Upper lobe of left lung (tissue), 6 donors: ENCODE results near the gene BOLA3. TPM values are rescaled to one million over a fixed set of nuclear protein-coding genes. Genes with fewer than 3 reads are reported as not detected.

Source experiments
- ATAC-seq, 2 donors: fragments of 200-7000 bp; cut with Tn5 transposase; one replicate each; pipeline ENCODE4 v1.9.1; 2022; ENCODE audit warnings: mild to moderate bottlenecking in 2 of 2, moderate library complexity in 2 of 2; ENCODE audit not compliant: low FRiP score in 2 of 2
- DNase-seq, 2 donors: peaks; one replicate each; pipeline ENCODE4 v3.0.0-alpha.2; 2019 to 2020
- H3K27ac ChIP-seq, 4 donors: fragments of 200-600 bp; sonication (generic); one replicate each; pipeline ENCODE4 v1.5.1; 2016 to 2019
- H3K27me3 ChIP-seq, 4 donors: fragments of 200-600 bp; sonication (generic); one replicate each; pipeline ENCODE4 v1.5.1; 2017 to 2019
- H3K36me3 ChIP-seq, 4 donors: fragments of 200-600 bp; sonication (generic); one replicate each; pipeline ENCODE4 v1.5.1; 2016 to 2019
- H3K4me1 ChIP-seq, 4 donors: fragments of 200-600 bp; sonication (generic); one replicate each; pipeline ENCODE4 v1.5.1; 2018 to 2019
- H3K4me3 ChIP-seq, 4 donors: fragments of 200-600 bp; sonication (generic); one replicate each; pipeline ENCODE4 v1.5.1; 2017 to 2019; ENCODE audit warnings: mild to moderate bottlenecking in 2 of 4, moderate library complexity in 1 of 4
- H3K9me3 ChIP-seq, 4 donors: fragments of 200-600 bp; sonication (generic); one replicate each; pipeline ENCODE4 v1.5.1; 2018 to 2019
- EP300 ChIP-seq, 4 donors: sonication (generic); formaldehyde crosslinking; IDR thresholded peaks; one replicate each; pipeline ENCODE4 v1.5.1; 2017; ENCODE audit warnings: antibody characterized with exemption in 4 of 4, control low read depth in 2 of 4
- POLR2A ChIP-seq, 4 donors: fragments of 450-650 bp; IDR thresholded peaks; one replicate each; pipeline ENCODE4 v1.5.1; 2016 to 2017; ENCODE audit warnings: antibody characterized with exemption in 4 of 4, mild to moderate bottlenecking in 2 of 4
- POLR2AphosphoS5 ChIP-seq, 2 donors: sonication (generic); formaldehyde crosslinking; IDR thresholded peaks; one replicate each; pipeline ENCODE4 v1.5.1; 2017; ENCODE audit warnings: antibody characterized with exemption in 2 of 2
- WGBS, 2 donors: methylation state at CpG; one replicate each; pipeline ENCODE4 v1.1.5; 2017 to 2018; 5-methylcytosine and 5-hydroxymethylcytosine counted together
- total RNA-seq, 6 donors: library from RNA; depleted of rRNA in 4 of 6; stranded (reverse); fragments of >200 nt in 4 of 6; gene quantifications; one replicate each; pipeline versions ENCODE4 v1.1.0 to v1.2.1, GENCODE V29; 2016 to 2021
- TF ChIP-seq, protein P1 (sequence below), 6 experiments: fragments of 450-650 bp in 4 of 6; fragments of 200-600 bp in 2 of 6; sonication (generic) in 2 of 6; IDR thresholded peaks; one replicate each; pipeline ENCODE4 v1.5.1; 2016 to 2019; ENCODE audit warnings: antibody characterized with exemption in 6 of 6
- donor health status: DM: no; HTN: no; CAD: no; lungs with moderate emphysema.
- donor health status: DM: no; HTN: yes; CAD: no; lungs with severe emphysema.

The BOLA3 gene, protein sequence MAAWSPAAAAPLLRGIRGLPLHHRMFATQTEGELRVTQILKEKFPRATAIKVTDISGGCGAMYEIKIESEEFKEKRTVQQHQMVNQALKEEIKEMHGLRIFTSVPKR
- 10 to 100 TPM; 19.2 to 37.7 (median 24.3) TPM for total RNA-seq

DNA sequence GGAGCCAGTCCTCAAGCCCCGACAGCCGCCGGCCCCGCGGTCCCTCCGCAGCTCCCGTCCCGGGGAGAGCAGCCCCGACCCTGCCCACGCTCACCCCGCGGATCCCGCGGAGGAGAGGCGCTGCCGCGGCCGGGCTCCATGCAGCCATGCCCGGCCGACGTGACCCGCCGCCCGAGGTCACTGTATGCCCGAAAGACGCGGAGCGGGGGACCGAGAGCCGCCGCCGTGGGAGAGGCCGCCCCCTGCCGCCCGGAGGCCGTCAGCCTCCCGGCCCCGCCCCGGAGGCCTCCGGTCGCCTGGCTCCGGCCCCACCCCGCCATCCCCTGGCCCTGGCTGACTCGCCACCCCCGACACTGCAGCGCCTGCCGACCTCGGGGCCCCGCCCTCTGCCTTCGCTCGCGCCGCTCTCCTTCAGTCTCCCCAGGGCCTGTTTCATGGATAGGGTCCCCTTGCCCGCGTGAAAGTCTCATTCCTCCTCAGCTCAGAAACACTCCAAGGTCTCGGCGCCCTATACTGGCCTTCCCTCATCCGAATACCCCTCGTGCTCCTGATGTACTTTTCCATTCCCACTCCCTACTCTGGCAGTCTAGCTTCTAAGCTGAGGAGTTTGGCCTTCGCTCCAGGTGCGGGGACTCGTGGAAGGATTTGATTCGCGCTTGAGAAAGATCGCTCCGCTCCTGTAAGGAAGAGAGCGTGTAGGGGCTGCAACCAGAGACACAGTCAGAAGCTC is at the start of gene BOLA3:
Gene BOLA3, minus strand, starts transcription at position 186 of the 730 bp plus-strand sequence. Its CDS starts 38 bp downstream, at position 148.
- peak; percentile 93 to 97 for DNase-seq
- WGBS, 2 donors = 8 to 10% methylated on average over 13 to 22 of the region's 67 CpGs
- Histone ChIP-seq H3K4me3 (peak within 1 kb of the TSS; percentile 66 to 87 (median 74)), H3K4me1 (peaks cover 16 to 26% (median 20%) of the 10 kb centered on the region in 4 donors), H3K36me3 (peaks cover 0 to 24% (median 4%) of the 10 kb centered on the region in 4 donors), H3K9me3 (no peaks in the 10 kb centered on the region), H3K27me3 (no peaks in the 10 kb centered on the region), H3K27ac (peak within 1 kb of the TSS; percentile 36 to 77 (median 59))
- TF ChIP-seq, protein P1, sequence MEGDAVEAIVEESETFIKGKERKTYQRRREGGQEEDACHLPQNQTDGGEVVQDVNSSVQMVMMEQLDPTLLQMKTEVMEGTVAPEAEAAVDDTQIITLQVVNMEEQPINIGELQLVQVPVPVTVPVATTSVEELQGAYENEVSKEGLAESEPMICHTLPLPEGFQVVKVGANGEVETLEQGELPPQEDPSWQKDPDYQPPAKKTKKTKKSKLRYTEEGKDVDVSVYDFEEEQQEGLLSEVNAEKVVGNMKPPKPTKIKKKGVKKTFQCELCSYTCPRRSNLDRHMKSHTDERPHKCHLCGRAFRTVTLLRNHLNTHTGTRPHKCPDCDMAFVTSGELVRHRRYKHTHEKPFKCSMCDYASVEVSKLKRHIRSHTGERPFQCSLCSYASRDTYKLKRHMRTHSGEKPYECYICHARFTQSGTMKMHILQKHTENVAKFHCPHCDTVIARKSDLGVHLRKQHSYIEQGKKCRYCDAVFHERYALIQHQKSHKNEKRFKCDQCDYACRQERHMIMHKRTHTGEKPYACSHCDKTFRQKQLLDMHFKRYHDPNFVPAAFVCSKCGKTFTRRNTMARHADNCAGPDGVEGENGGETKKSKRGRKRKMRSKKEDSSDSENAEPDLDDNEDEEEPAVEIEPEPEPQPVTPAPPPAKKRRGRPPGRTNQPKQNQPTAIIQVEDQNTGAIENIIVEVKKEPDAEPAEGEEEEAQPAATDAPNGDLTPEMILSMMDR (IDR thresholded peaks at IDR 0.05) = peak; percentile 66 to 97 (median 80)
- no peak for TF ChIP-seq EP300 (IDR thresholded peaks at IDR 0.05)
- TF ChIP-seq POLR2AphosphoS5 (IDR thresholded peaks at IDR 0.05) = peak; percentile 10 to 39
- peak in 3 of 4 donors; percentile 19 to 39 (median 27) for TF ChIP-seq POLR2A (IDR thresholded peaks at IDR 0.05)
- ATAC-seq = peak; percentile 93 to 99

DNA sequence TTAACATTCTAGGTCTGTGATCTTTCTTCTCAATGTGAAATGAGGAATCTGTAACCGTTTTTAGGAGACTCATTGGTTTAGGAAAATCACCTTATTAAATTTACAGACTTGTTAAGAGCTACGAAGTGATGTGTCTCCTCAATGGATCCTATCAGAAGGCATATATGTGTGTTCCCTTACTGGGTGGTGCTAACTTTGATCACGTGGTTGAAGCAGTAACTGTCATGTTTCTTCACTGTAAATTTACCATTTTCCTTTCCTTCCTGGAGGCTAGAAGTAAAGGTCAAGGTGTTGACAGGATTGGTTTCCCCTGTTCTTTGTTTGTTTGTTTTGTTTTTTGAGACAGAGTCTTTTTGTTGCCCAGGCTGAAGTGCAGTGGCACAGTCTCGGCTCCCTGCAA is 49.3 kb upstream of the BOLA3 start:
- no peak overlapping the region for H3K27ac ChIP-seq
- ATAC-seq (no peak), DNase-seq (no peak)
- no peaks in the 10 kb centered on the region for H3K27me3 ChIP-seq
- WGBS, 2 donors = 67 to 82% methylated on average over 4 of the region's 4 CpGs
- H3K4me1 ChIP-seq = peaks cover 5 to 43% (median 17%) of the 10 kb centered on the region in 4 donors
- no peak overlapping the region for H3K4me3 ChIP-seq
- no peaks in the 10 kb centered on the region for H3K36me3 ChIP-seq
- no peaks in the 10 kb centered on the region for H3K9me3 ChIP-seq
- TF ChIP-seq, protein P1 (IDR thresholded peaks at IDR 0.05) = no peak
- no peak for TF ChIP-seq EP300 (IDR thresholded peaks at IDR 0.05)
- TF ChIP-seq POLR2A (IDR thresholded peaks at IDR 0.05) = no peak
- no peak for TF ChIP-seq POLR2AphosphoS5 (IDR thresholded peaks at IDR 0.05)

DNA sequence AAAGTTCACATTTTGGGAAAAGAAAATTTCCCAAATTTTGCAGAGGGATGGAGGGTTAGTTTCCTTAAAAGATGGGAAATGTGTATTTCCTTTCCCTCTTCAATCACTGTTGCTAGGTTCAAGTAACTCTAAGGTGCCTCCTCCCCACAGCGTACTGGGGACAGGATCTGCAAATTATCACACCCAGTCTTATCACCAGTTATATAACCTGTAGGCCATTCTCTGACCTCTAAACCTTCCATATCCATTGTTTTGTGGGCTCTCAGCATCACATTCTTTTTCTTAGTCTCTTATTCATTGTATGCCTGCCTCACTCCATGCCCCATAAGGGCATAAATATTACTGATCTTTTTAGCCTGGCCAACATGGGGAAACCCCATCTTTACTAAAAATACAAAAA is 47.1 kb upstream of the BOLA3 start:
- Histone ChIP-seq H3K4me1 (peaks cover 1 to 21% (median 9%) of the 10 kb centered on the region in 4 donors), H3K36me3 (no peaks in the 10 kb centered on the region), H3K27me3 (no peaks in the 10 kb centered on the region), H3K9me3 (no peaks in the 10 kb centered on the region), H3K27ac (no peak overlapping the region), H3K4me3 (no peak overlapping the region)
- ATAC-seq = no peak
- WGBS, 2 donors = 92 to 96% methylated on average over 1 of the region's 1 CpG
- no peak for DNase-seq
- TF ChIP-seq POLR2A (IDR thresholded peaks at IDR 0.05) = no peak
- TF ChIP-seq, protein P1 (IDR thresholded peaks at IDR 0.05) = no peak
- TF ChIP-seq POLR2AphosphoS5 (IDR thresholded peaks at IDR 0.05) = no peak
- TF ChIP-seq EP300 (IDR thresholded peaks at IDR 0.05) = no peak

DNA sequence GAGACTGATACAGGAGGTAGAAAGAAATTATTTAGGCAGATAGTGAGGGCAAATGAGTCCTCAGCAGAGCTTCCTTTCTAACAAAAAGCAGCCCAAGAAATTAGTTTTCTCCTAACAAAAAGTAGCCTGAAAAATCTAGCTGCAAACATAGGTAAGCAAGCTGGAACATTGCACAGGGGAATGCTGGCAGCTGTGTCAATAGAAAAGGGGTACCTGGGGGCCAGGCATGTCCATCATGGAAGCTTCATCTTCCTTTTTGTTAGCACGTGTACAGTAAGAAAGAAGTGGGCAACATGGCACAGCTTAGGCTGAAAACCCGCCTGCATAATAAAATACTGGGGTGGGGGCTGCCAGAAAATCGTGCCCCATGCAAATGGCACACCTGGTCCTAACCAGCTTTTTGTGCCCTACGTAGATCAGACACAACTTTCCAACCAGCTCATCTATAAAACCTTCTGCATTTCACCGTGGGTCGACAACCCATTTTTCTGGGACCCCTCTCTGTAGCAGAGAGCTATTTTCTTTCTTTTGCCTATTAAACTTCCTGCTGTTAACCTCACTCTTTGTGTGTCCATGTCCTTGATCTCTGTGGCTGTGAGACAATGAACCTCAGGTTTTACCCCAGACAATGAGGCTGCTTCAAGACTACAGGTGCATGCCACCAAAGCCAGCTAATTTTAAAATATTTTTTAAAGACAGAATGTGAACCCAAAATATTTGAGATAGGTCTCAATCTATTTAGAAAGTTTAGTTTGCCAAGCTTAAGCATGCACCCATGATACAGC is 44.1 kb upstream of the BOLA3 start:
- H3K27ac ChIP-seq = no peak overlapping the region
- H3K36me3 ChIP-seq = no peaks in the 10 kb centered on the region
- H3K4me1 ChIP-seq = no peaks in the 10 kb centered on the region
- no peak for TF ChIP-seq POLR2A (IDR thresholded peaks at IDR 0.05)
- TF ChIP-seq POLR2AphosphoS5 (IDR thresholded peaks at IDR 0.05) = no peak
- TF ChIP-seq, protein P1 (IDR thresholded peaks at IDR 0.05) = no peak
- no peak for TF ChIP-seq EP300 (IDR thresholded peaks at IDR 0.05)
- no peaks in the 10 kb centered on the region for H3K9me3 ChIP-seq
- no peaks in the 10 kb centered on the region for H3K27me3 ChIP-seq
- no peak for ATAC-seq
- no peak overlapping the region for H3K4me3 ChIP-seq
- DNase-seq = no peak
- 76 to 78% methylated on average over 6 of the region's 6 CpGs for WGBS, 2 donors
